HepG2 (cell line): ENCODE results near the gene TMEM19. TPM values are rescaled to one million over a fixed set of nuclear protein-coding genes. Genes with fewer than 3 reads are reported as not detected.

Experiments
- DMTF1 ChIP-seq: sonication (generic); formaldehyde crosslinking; IDR thresholded peaks from 2 replicates; pipeline ENCODE4 v1.4.0; 2020; ENCODE audit warnings: mild to moderate bottlenecking, missing genetic modification reagents
- HBP1 ChIP-seq: IDR thresholded peaks from 2 replicates; pipeline ENCODE4 v1.6.1; 2016; ENCODE audit warnings: low read depth, control low read depth
- REL ChIP-seq: sonication (generic); formaldehyde crosslinking; conservative IDR thresholded peaks from 2 replicates; pipeline ENCODE4 v1.8.0; 2022; ENCODE audit warnings: mild to moderate bottlenecking, missing genetic modification reagents, moderate library complexity
- RFX3 ChIP-seq: IDR thresholded peaks from 2 replicates; pipeline ENCODE4 v1.6.1; 2016; ENCODE audit warnings: missing biosample characterization, missing genetic modification reagents
- SNRNP70 ChIP-seq: fragments of 200-400 bp; formaldehyde crosslinking; IDR thresholded peaks from 2 replicates; pipeline ENCODE4 v1.6.1; 2017; ENCODE audit warnings: mild to moderate bottlenecking, low read depth, low read length, moderate library complexity
- ZNF557 ChIP-seq: sonication (generic); formaldehyde crosslinking; IDR thresholded peaks from 2 replicates; pipeline ENCODE4 v1.4.0; 2020; ENCODE audit warnings: missing genetic modification reagents
- ZNF614 ChIP-seq: IDR thresholded peaks from 2 replicates; pipeline ENCODE4 v1.6.1; 2018; ENCODE audit warnings: missing biosample characterization, missing genetic modification reagents, inconsistent platforms, borderline replicate concordance
- ZNF773 ChIP-seq: sonication (generic); formaldehyde crosslinking; IDR thresholded peaks from 2 replicates; pipeline ENCODE4 v1.4.0; 2020; ENCODE audit warnings: missing genetic modification reagents, borderline replicate concordance
- polyA plus RNA-seq, 8 experiments: library from polyadenylated mRNA; depleted of rRNA in 3 of 8; stranded (reverse) in 7 of 8; unstranded in 1 of 8; fragments of >200 nt; fragmentation: Illumina TruSeq in 4 of 8; extraction: Trizol in 4 of 8; gene quantifications; 2 replicates each; pipeline versions ENCODE4 v1.2.1 to v1.2.3, GENCODE V29; 2011 to 2016; ENCODE audit warnings: low read depth in 4 of 8, missing spikeins in 1 of 8, mixed read lengths in 1 of 8; ENCODE audit not compliant: insufficient read depth in 1 of 8
- total RNA-seq, 5 experiments: library from RNA; depleted of rRNA; stranded (reverse); fragments of >200 nt; fragmentation: Illumina TruSeq; extraction: Trizol; gene quantifications; 2 replicates each; pipeline ENCODE4 v1.2.3, GENCODE V29; 2016; ENCODE audit warnings: low read depth in 1 of 5

TMEM19 gene
- total and polyA plus RNA-seq, 2 of the 13 experiments (the other 11 are each of a cell fraction or from before 2014, with no cell fraction given) = 16.9 to 22.5 TPM

- 0 out of 2 replicates have a peak, but pooled peaks have one; percentile 55 for TF ChIP-seq DMTF1 (CRISPR knock-in tag)
- TF ChIP-seq HBP1 (CRISPR knock-in tag) = peak; percentile 52; the same call in 1 of the 2 replicates
- no peak for TF ChIP-seq ZNF614 (CRISPR knock-in tag)
- peak; percentile 47; the same call in 1 of the 2 replicates for TF ChIP-seq ZNF773 (CRISPR knock-in tag)
- no peak for TF ChIP-seq SNRNP70
- TF ChIP-seq REL (CRISPR knock-in tag) = no peak
- no peak for TF ChIP-seq ZNF557 (CRISPR knock-in tag)
- TF ChIP-seq RFX3 (CRISPR knock-in tag) = no peak
Observed at GRCh38 chr12:71662849-71663560, 22.9 kb upstream of the TMEM19 start (continued).
